NCI-H146 treated with DMSO at 0.1 percent for 48 hours (cell line): ENCODE measurements around the gene PIGM.

Experiments
- DNase-seq: peaks from one replicate; lab custom pipeline; 2025; ENCODE audit not compliant: unreplicated experiment; lab: John Stamatoyannopoulos, UW

PIGM gene

DNA sequence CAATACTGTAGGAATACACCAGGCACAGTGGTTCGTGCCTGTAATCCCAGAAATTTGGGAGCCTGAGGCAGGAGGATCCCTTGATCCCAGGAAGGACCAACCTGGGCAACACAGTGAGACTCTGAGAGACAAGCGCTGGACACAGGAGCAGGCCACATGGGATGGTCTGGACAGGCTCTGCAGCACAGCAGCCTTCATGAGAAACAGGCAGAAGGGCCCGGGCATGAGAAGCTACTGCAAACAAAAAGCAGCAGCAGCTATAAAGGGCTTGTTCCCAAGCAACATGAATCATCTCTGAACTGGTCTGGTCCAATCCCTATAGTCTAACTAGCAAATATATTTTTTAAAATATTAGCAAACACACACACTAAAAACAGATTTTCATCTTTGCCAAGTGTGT lies 42.2 kb downstream of the PIGM start:
- DNase-seq = no peak

DNA sequence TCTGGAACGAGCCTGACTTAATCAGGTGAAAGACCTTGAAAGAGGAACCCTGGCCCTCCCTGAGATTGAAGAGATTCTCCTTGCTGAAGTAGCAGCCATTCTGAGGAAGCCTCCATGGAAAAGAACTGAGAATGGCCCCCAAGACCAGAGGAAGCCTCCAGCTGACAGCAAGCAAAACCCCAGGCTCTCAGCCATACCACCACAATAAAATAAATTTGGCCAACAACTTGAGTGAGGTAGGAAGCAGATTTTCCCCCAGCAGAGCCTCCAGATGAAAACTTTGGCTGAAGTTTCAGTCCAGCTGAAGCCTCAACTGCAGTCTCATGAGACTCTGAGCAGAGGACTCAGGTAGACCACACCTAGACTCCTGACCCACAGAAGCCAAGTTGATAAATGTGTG lies 43.8 kb downstream of the PIGM start:
- no peak for DNase-seq

DNA sequence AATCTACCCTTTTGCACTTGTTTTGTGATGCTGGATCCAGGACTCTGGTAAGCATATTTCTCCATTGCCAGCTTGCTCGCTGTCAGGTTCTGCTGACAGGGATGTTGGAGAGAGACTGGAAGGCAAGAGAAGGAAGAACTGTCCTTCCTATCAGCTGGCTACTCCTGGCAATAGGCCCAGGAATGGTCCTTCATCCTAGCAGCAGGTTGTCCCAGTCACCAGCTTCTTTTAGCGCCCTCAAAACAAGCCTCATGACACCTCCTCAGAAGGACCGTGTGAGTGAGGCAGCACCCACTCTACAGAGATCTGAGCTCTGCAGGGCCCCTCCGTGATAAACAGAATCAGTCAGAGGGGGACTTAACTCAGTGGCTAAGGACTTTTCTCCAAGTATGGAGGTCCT lies 44.6 kb downstream of the PIGM start:
- no peak for DNase-seq

DNA sequence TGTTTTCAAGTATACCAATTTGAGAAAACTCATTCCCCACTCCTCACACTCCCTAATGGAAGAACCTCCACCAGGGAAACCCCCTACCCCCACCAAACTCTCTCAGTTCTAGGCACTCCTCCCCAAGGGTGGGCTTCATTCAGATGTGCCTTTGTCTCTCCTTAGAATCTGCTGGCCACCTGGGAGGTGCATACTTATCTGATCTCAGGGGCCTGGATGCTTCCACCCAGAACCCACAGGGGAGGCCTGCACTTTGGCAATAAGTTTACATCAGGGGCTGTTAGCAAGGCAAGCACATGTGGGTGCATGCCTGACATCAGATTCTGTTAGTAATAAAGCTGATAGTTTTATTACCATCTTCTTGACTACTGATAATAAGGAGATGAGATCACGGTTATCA lies 45.3 kb downstream of the PIGM start:
- no peak for DNase-seq

DNA sequence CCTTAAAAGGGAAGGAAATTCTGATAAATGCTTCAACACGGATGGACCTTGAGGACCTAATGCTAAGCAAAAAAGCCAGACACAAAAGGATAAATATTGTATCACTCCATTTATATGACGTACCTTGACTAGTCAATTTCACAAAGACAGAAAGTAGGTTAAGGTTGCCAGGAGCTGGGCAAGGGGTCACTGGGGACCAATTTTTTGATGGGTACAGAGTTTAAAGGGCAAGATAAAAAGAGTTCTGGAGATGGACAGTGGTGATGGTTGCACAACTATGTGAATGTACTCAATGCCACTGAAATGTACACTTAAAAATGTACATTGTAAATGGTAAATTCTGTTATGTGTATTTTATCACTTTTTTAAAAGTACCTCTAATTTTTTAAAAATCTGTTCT lies 45.7 kb downstream of the PIGM start:
- no peak for DNase-seq

DNA sequence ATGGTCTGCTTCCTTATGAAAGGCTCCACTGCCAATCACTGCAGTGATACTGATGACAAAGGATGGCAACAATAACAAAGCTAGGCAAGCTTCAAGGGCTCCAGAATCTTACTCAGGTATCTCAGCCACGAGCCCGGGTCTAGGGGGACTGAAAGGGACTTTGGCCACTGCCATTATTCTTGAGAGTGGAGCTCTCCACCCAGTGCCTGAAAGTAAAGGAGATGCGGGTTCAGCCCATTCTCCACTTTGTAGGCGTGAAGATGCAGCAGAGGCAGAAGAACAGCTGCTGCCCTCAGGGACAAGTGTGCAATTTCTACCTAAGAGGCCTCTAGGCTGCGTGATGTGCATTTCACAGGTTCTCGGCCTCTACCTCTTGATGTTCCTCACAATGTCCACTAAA lies 46.3 kb downstream of the PIGM start:
- DNase-seq = no peak

DNA sequence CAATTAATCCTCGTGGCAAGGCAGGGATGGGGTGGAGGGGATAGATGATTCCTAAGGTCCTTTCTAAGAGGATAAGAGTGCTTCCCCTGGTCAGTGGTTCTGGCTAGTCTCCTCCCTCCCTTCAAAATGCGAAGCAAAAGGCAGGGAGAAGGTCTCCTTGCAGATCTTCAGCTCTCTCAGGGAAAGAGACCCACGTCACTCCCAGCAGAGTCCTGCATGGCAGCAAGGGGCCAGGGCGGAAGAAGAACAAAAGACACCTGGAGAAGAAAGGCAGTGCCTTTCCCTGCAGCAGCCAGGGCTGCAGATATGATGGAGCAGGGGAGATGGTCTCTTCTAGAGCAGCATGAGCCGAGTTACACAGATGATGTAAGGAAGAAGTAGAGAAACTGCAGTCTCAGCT lies 48.1 kb downstream of the PIGM start:
- DNase-seq = no peak

DNA sequence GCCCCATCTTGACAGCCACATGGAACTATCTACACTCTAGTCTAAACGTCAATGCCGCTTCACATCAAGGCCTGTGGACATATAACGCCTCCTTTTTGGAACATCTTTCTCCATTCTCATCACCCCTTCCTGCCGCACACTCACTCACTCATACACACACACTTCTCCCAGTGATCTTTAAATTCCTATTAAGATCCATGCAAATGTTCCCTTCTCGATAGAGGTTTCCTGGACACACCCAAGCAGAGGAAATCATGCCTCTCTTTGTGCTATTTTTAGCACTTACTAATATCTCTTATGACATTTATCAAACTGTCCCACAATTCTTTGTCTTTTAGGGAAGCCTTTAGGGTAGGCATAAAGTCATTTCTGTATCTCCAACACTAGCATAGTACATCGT lies 49.5 kb downstream of the PIGM start:
- DNase-seq = no peak

DNA sequence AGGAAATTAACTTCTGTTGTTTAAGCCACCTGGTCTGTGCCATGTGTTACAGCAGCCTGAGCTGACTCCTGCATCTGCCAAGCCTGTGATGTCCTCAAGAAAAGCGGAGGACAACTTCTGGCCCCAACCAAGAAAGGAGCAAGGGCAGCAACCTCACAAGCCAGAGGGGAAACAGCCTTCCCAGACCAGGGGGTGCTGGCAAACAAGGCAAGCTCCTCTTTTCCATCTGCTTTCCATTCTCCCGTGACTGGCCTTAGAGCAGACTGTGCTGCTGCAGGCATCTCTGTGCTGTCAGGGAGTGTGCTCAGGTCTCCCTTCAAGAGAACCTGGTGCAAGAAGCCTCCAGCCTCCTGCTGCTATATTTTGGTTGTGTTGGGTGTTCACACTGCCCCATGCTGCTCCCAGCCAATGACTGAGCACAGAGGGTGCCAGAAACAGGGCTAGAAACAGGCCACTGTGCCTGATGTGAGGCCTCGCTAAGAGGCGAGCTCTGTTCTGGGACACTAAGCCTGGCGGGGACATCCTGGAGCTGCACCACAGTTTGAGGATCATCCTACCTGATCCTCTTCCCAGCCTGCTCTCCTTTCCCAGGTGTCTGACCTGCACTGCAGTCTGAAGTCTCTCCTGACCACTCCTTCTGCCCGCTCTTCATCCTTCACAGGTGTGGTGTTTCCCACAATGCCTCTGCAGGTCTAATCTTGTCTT lies 50.3 kb downstream of the PIGM start:
- no peak for DNase-seq

DNA sequence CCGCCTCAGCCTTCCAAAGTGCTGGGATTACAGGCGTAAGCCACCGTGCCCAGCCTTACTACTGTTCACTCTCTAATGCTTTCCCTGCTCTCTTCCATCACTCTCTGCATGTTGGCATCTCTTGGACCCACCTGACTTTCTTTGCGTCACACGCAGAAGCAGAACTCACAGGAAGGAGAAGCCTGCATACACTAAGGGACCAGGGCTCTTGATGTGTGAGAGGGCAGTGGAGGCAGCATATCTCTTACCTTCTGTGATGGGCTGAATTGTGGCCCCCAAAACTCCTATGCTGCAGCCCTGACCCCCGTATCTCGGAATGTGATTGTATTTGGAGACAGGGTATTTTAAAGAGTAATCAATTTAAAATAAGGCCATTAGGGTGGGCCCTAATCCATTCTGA lies 51.0 kb downstream of the PIGM start:
- DNase-seq = no peak

DNA sequence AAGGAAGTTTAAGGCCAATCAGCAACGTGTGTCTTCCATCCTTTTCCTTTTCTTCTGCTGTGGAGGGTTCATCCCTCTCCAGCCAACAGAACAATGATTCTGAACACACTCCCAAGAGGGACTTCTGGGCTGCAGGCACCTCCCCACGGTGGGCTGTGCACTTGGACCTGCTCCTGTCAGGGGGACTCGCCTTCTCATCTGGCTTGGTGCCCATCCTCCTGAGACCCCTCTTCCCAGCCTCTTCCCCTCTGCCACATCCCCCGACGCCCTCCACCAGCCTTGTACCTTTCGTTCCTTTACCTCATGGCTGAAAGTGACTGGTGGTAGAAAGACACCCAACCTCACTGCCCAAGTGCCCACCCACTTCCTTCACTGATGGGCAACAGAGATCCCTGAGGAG lies 51.7 kb downstream of the PIGM start:
- DNase-seq = no peak

DNA sequence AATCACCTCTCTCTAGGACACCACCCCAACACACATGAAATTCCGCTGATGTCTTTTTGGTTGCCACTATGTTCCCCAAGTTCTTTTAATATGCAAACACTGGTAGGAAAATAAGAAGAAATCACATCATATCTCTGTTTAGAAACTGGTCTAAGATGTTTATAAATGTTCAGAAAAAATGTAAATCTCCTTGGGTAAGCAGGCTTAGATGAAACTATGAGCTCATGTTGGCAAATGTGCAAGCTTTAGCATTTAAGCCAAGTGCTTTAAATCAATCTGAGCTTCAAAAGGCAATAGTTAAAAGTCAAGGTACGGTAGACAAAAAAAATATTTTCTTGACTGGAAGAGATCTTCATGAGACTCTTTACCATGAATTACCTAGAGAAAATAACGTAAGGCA lies 52.5 kb downstream of the PIGM start:
- no peak for DNase-seq

DNA sequence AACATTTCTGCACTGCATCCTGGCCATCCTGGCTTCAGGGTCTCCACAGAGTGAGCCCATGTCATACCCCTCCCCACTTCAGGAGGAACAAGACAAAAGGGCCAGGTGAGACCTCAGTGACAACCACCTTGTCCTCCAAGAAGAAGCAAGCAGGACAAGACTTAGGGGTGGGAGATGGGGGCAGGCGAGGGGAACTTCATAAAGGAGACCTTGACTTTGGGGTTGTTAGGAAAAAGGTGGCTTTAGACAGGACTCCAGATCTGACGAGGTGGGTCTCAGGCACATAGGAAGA lies 53.7 kb downstream of the PIGM start:
- DNase-seq = no peak

DNA sequence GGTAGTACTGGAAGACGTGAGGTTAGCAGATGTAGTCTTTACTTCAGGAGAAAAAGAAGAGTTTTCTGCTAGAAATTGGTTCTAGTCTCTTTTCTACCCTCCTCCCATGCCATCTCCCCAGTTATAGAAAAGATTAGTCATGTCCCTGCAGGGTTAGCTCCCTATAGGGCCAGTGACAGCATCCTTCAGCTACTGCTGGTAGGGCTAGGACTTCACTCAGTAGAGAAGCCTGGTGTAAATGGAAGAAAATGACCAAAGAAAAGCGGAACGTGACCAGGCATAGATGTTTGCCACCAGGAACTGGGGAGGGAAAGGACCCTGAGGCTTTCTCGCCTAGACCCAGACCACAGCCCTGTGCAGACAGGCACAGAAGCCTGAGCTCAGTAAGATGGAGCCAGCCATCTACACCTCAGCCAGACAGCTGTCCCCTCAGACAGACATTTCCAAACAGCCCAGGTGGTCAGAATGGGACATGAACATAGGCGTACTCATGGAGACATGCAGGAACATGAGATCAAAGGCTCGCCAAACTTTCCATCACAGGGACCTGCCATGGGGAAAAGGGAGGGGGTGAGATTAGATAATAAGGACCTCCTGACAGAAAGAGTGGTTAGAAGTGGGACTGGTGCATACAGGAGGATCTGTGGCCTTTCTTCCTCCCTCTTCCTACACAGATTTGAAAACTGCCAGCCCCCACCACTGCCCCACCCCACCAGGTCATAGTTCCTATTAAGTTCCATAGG lies 54.3 kb downstream of the PIGM start:
- DNase-seq = no peak
